ENCODE data around the gene RPL35.

GRCh38 chr9:124870723-124871122 is 9.0 kb upstream of the RPL35 start:
- TF ChIP-seq POLR2A (IDR thresholded peaks at IDR 0.05) (no peak), CTCF (IDR thresholded peaks at IDR 0.05) (no peak)
